SIG-M5 (cell line): Measurements from ENCODE around the gene EPHA10.
"Not testable (repeated sequence)": the region's sequence is repeated elsewhere in the genome, so short reads cannot be mapped to it uniquely, and the experiment has no call there.

Experiments used
- DNase-seq: peaks from one replicate; lab custom pipeline; 2025; lab: John Stamatoyannopoulos, UW

Gene EPHA10

DNA sequence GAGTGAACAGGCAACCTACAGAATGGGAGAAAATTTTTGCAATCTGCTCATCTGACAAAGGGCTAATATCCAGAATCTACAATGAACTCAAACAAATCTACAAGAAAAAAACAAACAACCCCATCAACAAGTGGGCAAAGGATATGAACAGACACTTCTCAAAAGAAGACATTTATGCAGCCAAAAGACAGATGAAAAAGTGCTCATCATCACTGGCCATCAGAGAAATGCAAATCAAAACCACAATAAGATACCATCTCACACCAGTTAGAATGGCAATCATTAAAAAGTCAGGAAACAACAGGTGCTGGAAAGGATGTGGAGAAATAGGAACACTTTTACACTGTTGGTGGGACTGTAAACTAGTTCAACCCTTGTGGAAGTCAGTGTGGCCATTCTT, 6.5 kb upstream of the EPHA10 start:
- DNase-seq: not testable (repeated sequence)

DNA sequence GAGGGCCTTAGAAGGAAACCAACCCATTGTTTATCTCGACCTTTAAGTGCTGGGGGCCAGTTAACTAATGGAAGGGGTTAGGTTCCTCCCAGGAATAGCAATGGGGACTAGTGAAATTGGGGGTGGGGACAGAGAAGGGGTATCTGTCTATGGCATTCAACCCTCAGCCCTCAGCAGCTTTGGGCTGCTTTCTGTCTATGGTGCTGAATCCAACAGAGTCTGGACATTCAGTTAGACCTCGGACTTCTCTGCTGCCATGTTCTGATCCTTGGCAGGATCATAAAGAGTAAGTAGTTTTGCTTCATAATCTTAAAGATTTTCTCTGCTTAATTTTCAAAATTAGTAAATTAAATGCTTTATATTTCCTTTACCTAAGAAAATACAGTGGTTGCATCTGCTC, 2.6 kb upstream of the EPHA10 start:
- DNase-seq: no peak

- DNase-seq: no peak
Observed at GRCh38 chr1:37765916-37766664, 1.2 kb upstream of the EPHA10 start.

GRCh38 chr1:37764414-37764825, 500 bp downstream of the EPHA10 start:
- DNase-seq: no peak

- no peak for DNase-seq
Observed at GRCh38 chr1:37763791-37764413, 1.0 kb downstream of the EPHA10 start.

DNA sequence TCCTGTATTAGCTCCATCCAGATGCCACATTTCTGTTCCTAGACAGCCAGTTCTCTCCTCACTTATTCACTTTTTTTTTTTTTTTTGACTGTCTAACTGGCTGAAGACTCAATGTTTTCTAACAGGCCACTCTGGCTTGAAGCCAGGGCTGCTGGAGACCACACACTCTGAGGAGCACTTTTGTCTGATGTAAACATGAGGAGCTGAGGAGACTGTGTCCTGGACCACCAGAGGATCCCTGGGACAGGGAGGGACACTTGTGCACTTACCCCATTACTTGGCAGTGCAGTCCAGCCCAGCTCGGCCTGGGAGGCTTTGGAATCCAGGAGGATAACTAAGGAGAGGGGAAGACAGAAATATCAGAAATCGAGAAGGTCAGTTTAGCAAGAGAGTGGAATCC, 2.4 kb downstream of the EPHA10 start:
- DNase-seq: no peak

DNA sequence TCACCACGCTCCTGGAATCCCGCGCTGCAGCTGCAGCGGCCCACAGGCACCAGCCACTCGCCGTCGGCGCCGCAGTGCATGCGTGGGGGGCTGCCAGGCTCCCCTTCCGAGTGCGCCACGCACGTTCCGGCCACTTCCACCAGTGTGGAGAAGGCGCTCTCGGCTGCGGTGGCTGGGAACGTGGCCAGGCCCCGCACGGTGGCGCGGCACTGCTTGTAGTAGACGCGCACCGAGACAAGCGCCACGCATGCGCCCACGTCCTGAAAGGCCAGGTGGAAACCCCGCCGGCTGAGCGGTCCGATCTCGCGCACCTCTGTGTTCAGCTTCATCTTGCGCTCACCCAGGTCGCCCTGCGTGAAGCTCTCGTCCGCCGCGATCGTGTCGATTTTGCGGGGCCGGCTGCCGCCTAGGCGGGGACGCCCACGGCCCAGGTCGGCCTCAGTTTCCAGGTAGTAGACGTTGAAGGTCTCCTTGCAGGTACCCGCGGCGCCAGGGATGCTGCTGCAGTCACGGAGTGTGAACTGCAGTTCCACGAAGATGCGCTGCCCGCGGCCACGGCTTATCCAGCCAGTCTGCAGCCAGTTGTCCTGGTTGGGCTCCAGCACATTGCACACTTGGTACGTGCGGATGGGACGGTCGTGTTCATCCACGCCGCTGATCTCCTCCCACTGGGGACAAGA, 3.4 kb downstream of the EPHA10 start:
- no peak for DNase-seq

- no peak for DNase-seq
Observed at GRCh38 chr1:37759451-37759850, 5.5 kb downstream of the EPHA10 start.

- DNase-seq: no peak
Observed at GRCh38 chr1:37755951-37756560, 8.9 kb downstream of the EPHA10 start.

- DNase-seq: no peak
Observed at GRCh38 chr1:37755290-37755689, 9.6 kb downstream of the EPHA10 start.

DNA sequence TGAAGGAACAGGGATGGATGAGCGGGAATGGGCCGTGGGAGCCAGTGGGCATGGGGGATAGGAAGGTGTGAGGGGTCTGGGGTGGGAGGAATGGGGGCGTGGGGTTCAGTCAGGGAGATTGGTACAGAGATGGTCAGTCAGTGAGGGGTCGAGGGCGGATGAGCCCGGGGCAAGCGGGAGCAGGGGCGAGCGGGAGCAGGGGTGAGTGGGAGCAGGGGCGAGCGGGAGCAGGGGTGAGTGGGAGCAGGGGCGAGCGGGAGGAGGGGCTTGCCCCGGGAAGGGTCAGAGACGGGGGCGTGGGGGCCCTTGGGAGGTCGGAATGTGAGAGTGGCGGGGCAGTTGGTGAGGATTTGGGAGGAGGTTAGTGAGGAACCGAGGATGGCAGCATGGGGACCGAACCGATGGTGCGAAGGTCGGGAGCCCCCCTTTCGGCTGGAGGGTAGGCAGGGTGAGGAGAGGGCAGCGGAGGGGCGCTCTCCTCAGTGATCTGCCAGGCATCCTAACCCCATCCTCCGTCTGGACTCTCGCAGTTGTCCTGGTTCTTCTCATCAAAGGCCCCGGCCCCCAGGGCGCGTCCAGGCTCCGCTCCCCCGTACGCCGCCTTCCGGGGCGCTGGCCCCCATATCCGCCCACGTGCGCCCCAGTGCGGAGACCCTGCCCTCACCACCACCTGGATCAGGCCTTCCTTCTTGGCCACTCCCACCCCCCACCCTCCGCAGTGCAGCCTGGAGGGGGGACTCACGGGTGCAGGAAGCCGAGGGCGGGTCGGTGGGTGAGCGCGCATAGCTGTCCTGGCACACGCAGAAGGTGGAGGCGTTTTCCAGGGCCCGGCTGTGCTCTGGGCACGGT, 11.2 kb downstream of the EPHA10 start:
- DNase-seq: no peak

DNA sequence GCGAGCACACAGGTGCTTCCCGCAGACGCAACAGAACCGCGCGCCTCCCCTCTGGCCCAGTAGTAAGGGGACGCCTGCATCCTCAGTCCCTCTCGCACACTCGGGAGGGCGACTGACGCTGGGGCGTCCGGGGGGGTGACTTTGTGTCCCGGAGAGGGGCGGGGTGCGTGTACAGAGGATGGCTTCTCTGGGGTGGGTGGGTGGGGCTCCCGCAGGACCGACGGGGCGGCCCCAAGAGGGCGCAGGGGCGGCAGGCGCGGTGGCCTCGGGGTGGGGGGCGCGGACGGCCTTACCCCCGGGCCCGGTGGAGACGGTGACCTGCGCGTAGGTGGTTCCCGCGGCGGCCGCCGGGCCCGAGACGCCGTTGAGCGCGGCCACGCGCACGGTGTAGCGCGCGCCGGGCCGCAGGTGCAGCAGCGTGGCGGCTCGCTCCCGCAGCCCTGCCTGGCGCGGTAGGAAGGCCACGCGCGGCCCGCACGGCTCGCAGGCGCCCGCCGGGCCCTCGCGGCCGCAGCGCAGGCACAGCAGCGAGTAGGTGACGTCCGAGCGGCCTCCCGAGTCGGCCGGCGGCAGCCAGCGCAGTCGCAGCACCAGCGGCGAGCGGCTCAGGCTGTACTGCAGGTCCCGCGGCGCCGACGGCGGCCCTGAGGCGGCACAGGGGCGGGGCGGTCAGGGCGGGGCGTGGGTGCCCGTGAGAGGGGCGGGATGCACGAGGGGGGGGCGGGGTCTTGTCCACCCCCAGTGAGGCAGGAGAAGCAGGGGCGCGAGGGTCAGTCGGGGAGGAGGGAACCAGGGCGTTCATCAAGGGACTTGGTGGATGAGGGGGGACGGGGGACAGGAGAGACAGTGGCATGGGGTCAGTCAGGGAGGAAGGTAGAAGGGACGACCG, 12.1 kb downstream of the EPHA10 start:
- no peak for DNase-seq

DNA sequence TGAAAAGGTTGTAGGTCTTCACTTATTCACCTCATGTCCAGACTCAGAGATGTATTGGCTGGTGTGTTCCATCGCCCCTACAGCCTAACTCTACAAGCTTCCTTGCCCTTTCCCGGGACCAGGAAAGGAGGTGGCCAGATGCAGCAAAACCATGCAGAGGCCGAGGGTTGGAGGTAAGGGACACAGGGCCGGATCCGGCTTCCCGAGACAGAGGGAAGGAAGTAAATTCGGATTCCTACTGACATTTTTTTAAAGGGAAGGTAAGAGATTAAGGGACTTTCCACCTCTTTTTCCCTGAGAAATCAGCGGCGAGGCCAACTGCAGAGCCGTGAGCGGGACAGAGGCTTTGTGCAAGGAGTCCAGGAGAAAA, 12.7 kb downstream of the EPHA10 start:
- no peak for DNase-seq

DNA sequence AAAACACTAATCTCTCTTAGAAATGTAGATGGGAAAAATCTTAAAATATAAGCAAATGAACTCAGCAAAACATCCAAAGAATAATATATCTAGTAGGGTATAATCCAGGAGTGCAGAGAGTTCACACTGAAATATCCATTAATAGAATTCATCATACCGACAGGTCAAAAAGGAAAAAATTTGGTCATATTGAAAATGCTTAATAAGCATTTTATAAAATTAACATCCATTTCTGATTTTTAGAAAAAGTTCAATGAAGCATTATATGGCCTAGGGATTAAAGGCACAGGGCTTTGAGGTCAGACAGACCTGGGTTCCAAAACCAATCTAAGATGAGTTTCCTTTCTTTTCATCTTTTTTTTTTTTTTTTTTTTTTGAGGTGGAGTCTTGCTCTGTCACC, 16.4 kb downstream of the EPHA10 start:
- no peak for DNase-seq

- DNase-seq: no peak
Observed at GRCh38 chr1:37746806-37747205, 18.1 kb downstream of the EPHA10 start.

- no peak for DNase-seq
Observed at GRCh38 chr1:37741662-37742061, 23.3 kb downstream of the EPHA10 start.

DNA sequence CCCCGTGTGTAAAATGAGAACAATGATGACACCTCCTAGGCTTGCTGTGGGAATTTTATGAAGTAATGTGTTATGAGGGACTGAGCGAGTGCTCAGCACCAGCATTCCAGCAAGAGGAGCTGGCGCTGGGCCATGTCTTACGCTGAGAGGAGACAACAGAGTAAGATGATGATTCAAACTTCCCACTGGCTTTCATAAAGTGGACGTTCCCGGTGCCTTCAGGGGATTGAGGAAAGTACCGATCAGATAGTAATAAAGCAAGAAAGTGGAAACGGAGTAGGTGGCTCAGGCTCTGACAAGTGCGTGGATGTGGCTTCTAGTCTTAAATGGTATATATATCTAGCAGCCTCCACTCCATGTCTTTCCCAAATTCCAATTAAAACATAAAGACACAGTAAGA, 23.8 kb downstream of the EPHA10 start:
- DNase-seq: no peak

DNA sequence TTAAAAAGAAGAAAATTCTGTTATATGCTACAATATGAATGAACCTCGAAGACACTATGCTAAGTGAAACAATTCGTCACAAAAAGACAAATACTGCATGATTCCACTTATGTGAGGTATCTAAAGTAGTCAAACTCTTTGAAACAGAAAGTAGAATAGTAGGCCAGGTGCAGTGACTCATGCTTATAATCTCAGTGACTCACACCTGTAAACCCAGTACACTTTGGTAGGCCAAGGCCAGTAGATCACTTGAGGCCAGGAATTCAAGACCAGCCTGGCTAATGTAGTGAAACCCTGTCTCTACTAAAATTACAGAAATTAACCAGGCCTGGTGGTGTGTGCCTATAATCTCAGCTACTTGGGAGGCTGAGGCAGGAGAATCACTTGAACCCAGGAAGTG, 25.7 kb downstream of the EPHA10 start:
- DNase-seq: no peak

- not testable (repeated sequence) for DNase-seq
Observed at GRCh38 chr1:37738619-37739018, 26.3 kb downstream of the EPHA10 start.

GRCh38 chr1:37737975-37738374, 26.9 kb downstream of the EPHA10 start:
- DNase-seq: not testable (repeated sequence)
